HepG2 (cell line): ENCODE data around the gene COQ3. TPM values are rescaled to one million over a fixed set of nuclear protein-coding genes. Genes with fewer than 3 reads are reported as not detected.

Source experiments
- ATF2 ChIP-seq: sonication (generic); formaldehyde crosslinking; IDR thresholded peaks from 2 replicates; pipeline ENCODE4 v1.4.0; 2020; ENCODE audit warnings: missing genetic modification reagents
- ATM ChIP-seq: fragments of 450-650 bp; IDR thresholded peaks from 2 replicates; pipeline ENCODE4 v1.7.1; 2017; ENCODE audit warnings: mild to moderate bottlenecking, borderline replicate concordance
- BCL6 ChIP-seq: IDR thresholded peaks from 2 replicates; pipeline ENCODE4 v1.6.1; 2016; ENCODE audit warnings: missing genetic modification reagents, missing compliant biosample characterization
- DR1 ChIP-seq: sonication (generic); formaldehyde crosslinking; IDR thresholded peaks from 2 replicates; pipeline ENCODE4 v1.8.0; 2021; ENCODE audit warnings: mild to moderate bottlenecking, missing genetic modification reagents, inconsistent platforms
- ELF1 ChIP-seq: sonication (generic); formaldehyde crosslinking; IDR thresholded peaks from 2 replicates; pipeline ENCODE4 v1.4.0; 2020; ENCODE audit warnings: missing genetic modification reagents
- HOXD1 ChIP-seq: sonication (generic); formaldehyde crosslinking; IDR thresholded peaks from 2 replicates; pipeline ENCODE4 v1.5.0; 2020; ENCODE audit warnings: missing genetic modification reagents
- IKZF5 ChIP-seq: IDR thresholded peaks from 2 replicates; pipeline ENCODE4 v1.6.1; 2018; ENCODE audit warnings: missing genetic modification reagents, mild to moderate bottlenecking, missing compliant biosample characterization
- JUNB ChIP-seq: sonication (generic); formaldehyde crosslinking; IDR thresholded peaks from 2 replicates; pipeline ENCODE4 v1.8.0; 2022; ENCODE audit warnings: missing genetic modification reagents, mild to moderate bottlenecking, borderline replicate concordance
- KLF16 ChIP-seq, 2 experiments: sonication (generic) in 1 of 2; formaldehyde crosslinking in 1 of 2; IDR thresholded peaks; 2 replicates each; pipeline versions ENCODE4 v1.6.1 to v1.8.0; 2016 to 2023; ENCODE audit warnings: missing genetic modification reagents in 2 of 2, missing compliant biosample characterization in 1 of 2
- MAFK ChIP-seq, 2 experiments: IDR thresholded peaks in 1 of 2; conservative IDR thresholded peaks in 1 of 2; 2 replicates each; pipeline ENCODE4 v1.6.1; 2011; ENCODE audit warnings: improper control_type of control experiment in 2 of 2, low read length in 2 of 2
- NR0B2 ChIP-seq: sonication (generic); formaldehyde crosslinking; IDR thresholded peaks from 2 replicates; pipeline ENCODE4 v1.4.0; 2020; ENCODE audit warnings: mild to moderate bottlenecking, missing genetic modification reagents
- POLR2A ChIP-seq, 2 experiments: IDR thresholded peaks; 2 replicates each; pipeline ENCODE4 v1.6.1; 2011; ENCODE audit warnings: low read depth in 2 of 2, low read length in 2 of 2, mild to moderate bottlenecking in 1 of 2, moderate library complexity in 1 of 2; ENCODE audit not compliant: insufficient read depth in 1 of 2
- POLR2AphosphoS5 ChIP-seq: IDR thresholded peaks from 2 replicates; pipeline ENCODE4 v1.6.1; 2012; ENCODE audit warnings: low read depth, low read length
- SUZ12 ChIP-seq: fragments of 150-350 bp; IDR thresholded peaks from 2 replicates; pipeline ENCODE4 v1.6.1; 2014; ENCODE audit warnings: low read depth, low read length
- TBX2 ChIP-seq: sonication (generic); formaldehyde crosslinking; IDR thresholded peaks from 2 replicates; pipeline ENCODE4 v1.5.0; 2020; ENCODE audit warnings: missing genetic modification reagents, mild to moderate bottlenecking, borderline replicate concordance
- YEATS2 ChIP-seq: sonication (generic); formaldehyde crosslinking; IDR thresholded peaks from 2 replicates; pipeline ENCODE4 v1.4.0; 2020; ENCODE audit warnings: missing genetic modification reagents, borderline replicate concordance
- ZMYM2 ChIP-seq: sonication (generic); formaldehyde crosslinking; IDR thresholded peaks from 2 replicates; pipeline ENCODE4 v1.8.0; 2022; ENCODE audit warnings: mild to moderate bottlenecking, missing genetic modification reagents
- ZNF431 ChIP-seq: sonication (generic); formaldehyde crosslinking; IDR thresholded peaks from 2 replicates; pipeline ENCODE4 v1.9.0; 2022; ENCODE audit warnings: missing genetic modification reagents, low read depth, mild to moderate bottlenecking, borderline replicate concordance
- ZSCAN25 ChIP-seq: sonication (generic); formaldehyde crosslinking; IDR thresholded peaks from 2 replicates; pipeline ENCODE4 v1.8.0; 2022; ENCODE audit warnings: mild to moderate bottlenecking, missing genetic modification reagents
- ZZZ3 ChIP-seq: sonication (generic); formaldehyde crosslinking; IDR thresholded peaks from 2 replicates; pipeline ENCODE4 v1.4.0; 2020; ENCODE audit warnings: missing genetic modification reagents, mild to moderate bottlenecking, borderline replicate concordance
- polyA plus RNA-seq, 8 experiments: library from polyadenylated mRNA; depleted of rRNA in 3 of 8; stranded (reverse) in 7 of 8; unstranded in 1 of 8; fragments of >200 nt; fragmentation: Illumina TruSeq in 4 of 8; extraction: Trizol in 4 of 8; gene quantifications; 2 replicates each; pipeline versions ENCODE4 v1.2.1 to v1.2.3, GENCODE V29; 2011 to 2016; ENCODE audit warnings: low read depth in 4 of 8, missing spikeins in 1 of 8, mixed read lengths in 1 of 8; ENCODE audit not compliant: insufficient read depth in 1 of 8
- total RNA-seq, 5 experiments: library from RNA; depleted of rRNA; stranded (reverse); fragments of >200 nt; fragmentation: Illumina TruSeq; extraction: Trizol; gene quantifications; 2 replicates each; pipeline ENCODE4 v1.2.3, GENCODE V29; 2016; ENCODE audit warnings: low read depth in 1 of 5
- TF ChIP-seq, protein P1 (sequence below): sonication (generic); formaldehyde crosslinking; IDR thresholded peaks from 2 replicates; pipeline ENCODE4 v1.4.0; 2020; ENCODE audit warnings: missing genetic modification reagents

COQ3 gene
- total and polyA plus RNA-seq, 2 of the 13 experiments (the other 11 are each of a cell fraction or from before 2014, with no cell fraction given), result 5.3 to 20.5 TPM

DNA sequence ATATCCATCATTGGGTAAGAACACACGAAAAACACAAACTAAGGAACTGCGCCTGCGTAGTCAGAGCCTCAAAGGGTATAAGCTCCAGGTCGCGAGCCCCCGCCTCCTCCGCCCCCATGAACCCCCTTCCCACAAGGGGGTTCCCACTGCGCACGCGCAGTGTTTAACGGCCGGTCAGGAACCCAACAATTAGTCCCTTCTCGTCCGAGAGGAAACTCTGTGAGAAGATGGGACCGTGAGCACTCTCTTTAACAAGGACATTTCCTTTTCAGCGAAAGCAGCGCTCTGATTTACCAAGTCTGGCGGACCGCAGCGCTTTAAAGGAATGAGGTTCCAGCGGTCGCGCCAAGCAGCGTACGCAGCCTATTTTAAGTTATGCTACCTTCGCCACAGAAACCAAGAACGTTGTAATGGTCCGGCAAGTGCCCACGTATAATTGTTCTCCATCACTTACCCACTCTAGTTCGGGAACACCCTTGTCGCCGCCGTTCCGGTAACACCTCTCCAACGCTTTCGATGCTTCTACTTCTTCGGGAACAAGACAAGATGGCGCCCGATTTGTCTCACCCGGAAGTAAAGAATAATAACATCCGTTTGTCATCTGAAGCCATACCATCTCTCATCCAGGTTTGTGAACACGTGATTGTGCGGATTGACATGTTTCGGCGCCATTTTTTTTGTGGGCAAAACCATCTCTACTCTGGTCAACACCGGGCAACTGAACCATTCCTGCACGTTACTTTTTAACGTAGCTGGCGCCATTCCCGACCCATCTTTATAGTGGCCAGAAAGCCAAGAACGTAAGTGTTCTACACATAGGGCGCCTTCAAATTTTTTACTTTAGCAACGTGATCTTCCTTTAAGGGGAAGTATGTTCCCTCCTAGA, 31.0 kb upstream of the COQ3 start, which contains the start of gene PNISR (continued):
- TF ChIP-seq, protein P1, sequence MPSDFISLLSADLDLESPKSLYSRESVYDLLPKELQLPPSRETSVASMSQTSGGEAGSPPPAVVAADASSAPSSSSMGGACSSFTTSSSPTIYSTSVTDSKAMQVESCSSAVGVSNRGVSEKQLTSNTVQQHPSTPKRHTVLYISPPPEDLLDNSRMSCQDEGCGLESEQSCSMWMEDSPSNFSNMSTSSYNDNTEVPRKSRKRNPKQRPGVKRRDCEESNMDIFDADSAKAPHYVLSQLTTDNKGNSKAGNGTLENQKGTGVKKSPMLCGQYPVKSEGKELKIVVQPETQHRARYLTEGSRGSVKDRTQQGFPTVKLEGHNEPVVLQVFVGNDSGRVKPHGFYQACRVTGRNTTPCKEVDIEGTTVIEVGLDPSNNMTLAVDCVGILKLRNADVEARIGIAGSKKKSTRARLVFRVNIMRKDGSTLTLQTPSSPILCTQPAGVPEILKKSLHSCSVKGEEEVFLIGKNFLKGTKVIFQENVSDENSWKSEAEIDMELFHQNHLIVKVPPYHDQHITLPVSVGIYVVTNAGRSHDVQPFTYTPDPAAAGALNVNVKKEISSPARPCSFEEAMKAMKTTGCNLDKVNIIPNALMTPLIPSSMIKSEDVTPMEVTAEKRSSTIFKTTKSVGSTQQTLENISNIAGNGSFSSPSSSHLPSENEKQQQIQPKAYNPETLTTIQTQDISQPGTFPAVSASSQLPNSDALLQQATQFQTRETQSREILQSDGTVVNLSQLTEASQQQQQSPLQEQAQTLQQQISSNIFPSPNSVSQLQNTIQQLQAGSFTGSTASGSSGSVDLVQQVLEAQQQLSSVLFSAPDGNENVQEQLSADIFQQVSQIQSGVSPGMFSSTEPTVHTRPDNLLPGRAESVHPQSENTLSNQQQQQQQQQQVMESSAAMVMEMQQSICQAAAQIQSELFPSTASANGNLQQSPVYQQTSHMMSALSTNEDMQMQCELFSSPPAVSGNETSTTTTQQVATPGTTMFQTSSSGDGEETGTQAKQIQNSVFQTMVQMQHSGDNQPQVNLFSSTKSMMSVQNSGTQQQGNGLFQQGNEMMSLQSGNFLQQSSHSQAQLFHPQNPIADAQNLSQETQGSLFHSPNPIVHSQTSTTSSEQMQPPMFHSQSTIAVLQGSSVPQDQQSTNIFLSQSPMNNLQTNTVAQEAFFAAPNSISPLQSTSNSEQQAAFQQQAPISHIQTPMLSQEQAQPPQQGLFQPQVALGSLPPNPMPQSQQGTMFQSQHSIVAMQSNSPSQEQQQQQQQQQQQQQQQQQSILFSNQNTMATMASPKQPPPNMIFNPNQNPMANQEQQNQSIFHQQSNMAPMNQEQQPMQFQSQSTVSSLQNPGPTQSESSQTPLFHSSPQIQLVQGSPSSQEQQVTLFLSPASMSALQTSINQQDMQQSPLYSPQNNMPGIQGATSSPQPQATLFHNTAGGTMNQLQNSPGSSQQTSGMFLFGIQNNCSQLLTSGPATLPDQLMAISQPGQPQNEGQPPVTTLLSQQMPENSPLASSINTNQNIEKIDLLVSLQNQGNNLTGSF (CRISPR knock-in tag), result no peak
- peak; percentile 46; the same call in 1 of the 2 replicates for TF ChIP-seq YEATS2 (CRISPR knock-in tag)
- TF ChIP-seq TBX2, result peak; percentile 60; the same call in 1 of the 2 replicates
- no peak for TF ChIP-seq NR0B2
- no peak; the same call in 1 of the 2 replicates for TF ChIP-seq IKZF5 (CRISPR knock-in tag)
- TF ChIP-seq DR1 (CRISPR knock-in tag), result peak; percentile 42; the same call in 1 of the 2 replicates
- TF ChIP-seq ELF1, result peak; percentile 53; the same call in 1 of the 2 replicates
- TF ChIP-seq POLR2A (IDR thresholded peaks at IDR 0.05; ENCODE audit: insufficient read depth in 1 of 2, low read depth in 2 of 2, low read length in 2 of 2), result peak; percentile 79 to 83
- TF ChIP-seq ZZZ3 (CRISPR knock-in tag), result peak; percentile 82; the same call in 1 of the 2 replicates
- TF ChIP-seq ZNF431 (CRISPR knock-in tag), result no peak; the same call in 1 of the 2 replicates
- no peak for TF ChIP-seq ZSCAN25 (CRISPR knock-in tag)
- no peak for TF ChIP-seq ZMYM2
- TF ChIP-seq JUNB (CRISPR knock-in tag), result no peak
- no peak for TF ChIP-seq SUZ12
- no peak for TF ChIP-seq ATF2 (CRISPR knock-in tag)
- TF ChIP-seq ATM, result no peak
- peak; percentile 27 to 52; a peak in 1 of 4 replicates for TF ChIP-seq KLF16 (CRISPR knock-in tag; IDR thresholded peaks at IDR 0.05)
- TF ChIP-seq MAFK (conservative IDR thresholded peaks at IDR 0.05 in 1 of 2, IDR thresholded peaks at IDR 0.05 in 1 of 2; ENCODE audit: low read length in 2 of 2), result no peak
- peak; percentile 91 for TF ChIP-seq POLR2AphosphoS5
- TF ChIP-seq BCL6 (CRISPR knock-in tag), result peak; percentile 31; the same call in 1 of the 2 replicates
- TF ChIP-seq HOXD1 (CRISPR knock-in tag), result 0 out of 2 replicates have a peak, but pooled peaks have one; percentile 29
